AG09309 (cell line): ENCODE data around the gene GPC4.

Experiments used
- DNase-seq: peaks from one replicate; pipeline ENCODE4 v3.0.0-alpha.2; 2010; ENCODE audit warnings: low read depth
- H3K4me3 ChIP-seq: 2 replicates; pipeline ENCODE4 v1.5.1; 2011; ENCODE audit warnings: mild to moderate bottlenecking, low read depth, low read length, moderate library complexity; ENCODE audit not compliant: control insufficient read depth
- CTCF ChIP-seq: IDR thresholded peaks from 2 replicates; pipeline ENCODE4 v1.5.1; 2011; ENCODE audit warnings: mild to moderate bottlenecking, low read depth, low read length, inconsistent platforms; ENCODE audit not compliant: insufficient read depth, control insufficient read depth; ENCODE audit errors: missing control alignments

GPC4 gene

DNA sequence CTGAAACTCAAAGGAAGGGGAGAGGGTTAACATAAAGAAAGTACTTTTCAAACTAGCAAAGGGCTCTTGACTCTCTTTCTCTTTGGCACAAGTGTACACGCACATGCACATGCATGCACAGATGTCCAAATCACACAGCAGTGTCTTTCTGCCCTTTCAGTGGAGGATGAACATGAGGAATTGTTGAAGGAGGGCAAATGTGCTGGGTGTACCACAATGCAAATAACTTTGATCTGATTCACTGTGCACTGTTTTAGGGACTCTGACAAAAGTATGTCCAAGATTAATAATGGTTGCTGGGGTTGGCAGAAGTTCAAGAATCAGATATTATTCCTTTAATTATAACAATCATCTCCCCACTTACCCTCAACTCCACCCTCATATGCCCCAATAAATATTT is 93.8 kb downstream of the GPC4 start:
- no peak for TF ChIP-seq CTCF
- no peak for DNase-seq
- no peak overlapping the region for H3K4me3 ChIP-seq

GRCh38 chrX:133314281-133314680 is 101.0 kb downstream of the GPC4 start:
- no peak overlapping the region for H3K4me3 ChIP-seq
- no peak for DNase-seq
- no peak for TF ChIP-seq CTCF

GRCh38 chrX:133308499-133308897 is 106.8 kb downstream of the GPC4 start:
- no peak for TF ChIP-seq CTCF
- DNase-seq = no peak
- H3K4me3 ChIP-seq = no peak overlapping the region

DNA sequence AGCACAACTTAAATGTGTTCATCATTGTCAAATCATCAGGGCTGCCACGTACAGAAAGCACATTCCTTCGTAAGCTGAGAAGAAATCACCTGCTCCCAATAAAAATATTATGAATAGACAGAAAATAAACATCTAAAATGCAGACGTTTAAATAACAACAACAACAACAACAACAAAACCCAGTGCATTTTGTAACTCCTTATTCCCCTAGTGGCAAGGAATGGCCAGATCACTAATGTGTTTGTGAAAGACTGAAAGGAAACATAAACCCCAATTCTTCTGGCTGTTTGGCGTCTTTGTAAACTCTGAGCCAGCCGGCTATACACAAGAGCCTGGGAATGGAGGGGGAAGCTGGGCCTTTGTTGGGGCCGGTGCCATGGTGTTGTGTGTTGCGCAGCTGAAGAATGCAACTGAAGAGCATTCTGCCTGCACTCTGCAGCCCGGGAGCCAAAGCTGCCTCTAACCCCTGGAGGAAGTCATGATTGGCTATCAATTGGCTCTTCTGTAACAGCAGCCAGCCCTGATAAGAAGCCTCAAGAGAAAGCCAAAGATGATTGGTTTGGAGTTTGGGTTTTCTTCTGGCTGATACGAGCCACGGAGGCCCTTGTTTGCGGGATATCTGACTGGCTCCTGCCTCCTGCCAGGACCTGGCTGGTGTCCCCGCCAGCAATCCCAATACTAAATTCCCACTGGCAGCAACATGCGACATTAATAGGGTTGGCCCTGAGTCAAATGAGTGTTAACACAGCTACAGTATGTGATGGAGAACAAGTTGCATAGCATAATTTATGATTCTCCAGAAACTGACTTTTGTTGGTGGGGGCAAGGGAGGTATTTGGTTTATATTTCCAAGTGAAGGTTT is 107.4 kb downstream of the GPC4 start:
- TF ChIP-seq CTCF = no peak
- no peak overlapping the region for H3K4me3 ChIP-seq
- no peak for DNase-seq

GRCh38 chrX:133307094-133307493 is 108.2 kb downstream of the GPC4 start:
- TF ChIP-seq CTCF = no peak
- no peak for DNase-seq
- H3K4me3 ChIP-seq = no peak overlapping the region

DNA sequence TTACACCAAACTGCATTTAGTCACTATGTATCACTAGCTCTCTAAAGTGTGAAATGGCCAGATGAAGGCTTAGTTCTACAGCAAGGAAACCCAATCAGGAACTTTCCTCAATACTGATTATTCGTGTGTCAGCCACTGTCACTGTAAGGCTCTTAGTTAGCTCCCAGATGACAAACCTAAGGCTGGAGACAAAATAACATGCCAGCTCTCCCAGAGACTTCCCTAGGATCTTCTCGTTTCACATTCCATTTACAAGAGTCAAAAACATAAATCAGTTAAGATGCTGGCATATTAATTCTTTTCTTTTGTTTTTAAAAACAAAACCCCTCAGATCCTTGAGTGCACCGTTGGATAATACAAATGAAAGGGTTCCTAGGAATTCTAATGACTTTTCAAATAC is 109.0 kb downstream of the GPC4 start:
- no peak for DNase-seq
- TF ChIP-seq CTCF = no peak
- no peak overlapping the region for H3K4me3 ChIP-seq

DNA sequence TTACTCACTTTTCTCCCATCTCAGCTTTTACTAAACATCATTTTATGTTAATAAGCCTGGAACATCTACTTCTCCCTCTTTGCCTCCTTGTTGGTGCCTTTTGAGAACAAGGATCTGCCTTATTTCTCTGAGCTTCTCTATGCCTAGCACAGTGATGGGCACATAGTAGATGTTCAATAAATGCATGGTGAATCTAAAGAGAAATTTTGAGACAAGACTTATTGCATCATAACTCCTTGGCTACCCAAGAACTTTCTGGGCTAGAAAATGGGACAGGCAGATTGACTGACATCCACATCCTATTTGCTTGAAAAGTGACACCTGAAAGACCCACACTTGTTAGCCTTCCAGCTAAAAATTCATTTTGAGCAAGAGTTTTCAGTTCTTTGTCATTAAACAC is 109.9 kb downstream of the GPC4 start:
- no peak for TF ChIP-seq CTCF

More for the DNA sequence above, 109.9 kb downstream of the GPC4 start:
- no peak for DNase-seq
- no peak overlapping the region for H3K4me3 ChIP-seq
